COR-L47 (cell line): ENCODE data around the gene CPED1.

ENCODE experiments used
- DNase-seq: peaks from one replicate; lab custom pipeline; 2025; lab: John Stamatoyannopoulos, UW

The CPED1 gene

GRCh38 chr7:121323515-121324302 lies 335.2 kb downstream of the CPED1 start:
- no peak for DNase-seq

- DNase-seq: no peak
Measured at GRCh38 chr7:121327671-121328070, 339.2 kb downstream of the CPED1 start.

DNA sequence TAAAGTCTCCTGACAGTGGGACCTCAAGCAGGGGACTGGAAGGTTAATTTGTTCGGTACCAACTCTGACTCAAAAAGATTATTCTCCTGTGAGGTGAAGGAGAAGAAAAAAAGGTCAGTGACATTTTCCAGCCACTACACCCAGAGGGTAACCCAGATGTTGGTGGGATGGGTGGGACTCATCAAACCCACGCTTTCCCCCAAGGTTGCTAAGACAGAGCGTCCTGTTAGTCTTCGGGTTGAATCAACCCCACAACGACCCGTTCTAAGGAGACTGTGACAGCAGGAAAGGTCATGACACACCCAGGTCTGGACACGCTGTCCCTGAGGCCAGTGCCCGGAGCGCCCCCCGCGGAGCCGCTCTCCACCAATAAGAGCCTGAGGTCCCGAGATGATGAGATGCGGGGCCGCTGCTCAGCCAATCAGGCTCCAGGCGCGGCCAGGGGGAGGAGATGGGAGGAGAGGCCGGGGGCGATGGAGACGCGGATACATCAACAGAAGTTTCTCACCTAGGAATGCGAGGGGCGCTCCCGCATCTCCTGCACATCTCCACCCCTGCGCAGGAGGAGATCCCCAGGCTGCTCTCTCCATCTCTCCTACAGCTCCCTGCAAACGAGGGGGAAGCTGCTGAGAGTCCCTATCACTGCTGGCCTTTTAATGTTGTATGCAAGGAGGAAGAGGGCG lies 340.1 kb downstream of the CPED1 start, which contains the start of gene WNT16:
Gene WNT16, plus strand, starts transcription at position 493 of the 683 bp plus-strand sequence. CDS start 293 bp downstream, outside the sequence.
- no peak for DNase-seq

DNA sequence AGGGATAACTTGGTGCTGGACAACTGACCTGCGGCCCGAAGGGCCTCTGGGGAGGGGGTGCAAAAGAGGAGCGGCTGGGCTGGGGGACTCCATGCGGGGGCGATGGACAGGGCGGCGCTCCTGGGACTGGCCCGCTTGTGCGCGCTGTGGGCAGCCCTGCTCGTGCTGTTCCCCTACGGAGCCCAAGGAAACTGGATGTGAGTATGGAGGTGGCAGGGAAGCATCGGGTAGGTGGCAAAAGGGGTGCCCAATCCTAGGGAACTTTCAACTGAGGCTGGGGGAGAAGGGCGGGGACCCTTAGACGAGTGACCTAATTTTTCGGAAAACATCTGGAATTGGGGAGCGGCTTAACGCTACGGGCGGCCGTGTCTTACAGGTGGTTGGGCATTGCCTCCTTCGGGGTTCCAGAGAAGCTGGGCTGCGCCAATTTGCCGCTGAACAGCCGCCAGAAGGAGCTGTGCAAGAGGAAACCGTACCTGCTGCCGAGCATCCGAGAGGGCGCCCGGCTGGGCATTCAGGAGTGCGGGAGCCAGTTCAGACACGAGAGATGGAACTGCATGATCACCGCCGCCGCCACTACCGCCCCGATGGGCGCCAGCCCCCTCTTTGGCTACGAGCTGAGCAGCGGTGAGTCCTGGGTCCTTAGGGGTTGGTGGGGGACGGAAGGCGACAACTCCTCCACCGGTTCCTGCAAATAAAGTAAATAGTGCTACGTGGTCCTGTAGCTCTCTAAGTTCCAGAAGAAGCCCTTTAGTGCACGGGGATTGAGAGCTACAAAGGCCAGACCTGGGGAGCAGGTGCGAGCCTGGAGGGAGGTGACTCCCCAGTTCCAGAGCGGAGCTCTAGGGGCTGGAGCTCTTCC lies 340.9 kb downstream of the CPED1 start:
- DNase-seq: peak; percentile 56

GRCh38 chr7:121330053-121330833 lies 341.7 kb downstream of the CPED1 start:
- DNase-seq: peak; percentile 37

GRCh38 chr7:121331048-121331447 lies 342.5 kb downstream of the CPED1 start:
- DNase-seq: no peak

DNA sequence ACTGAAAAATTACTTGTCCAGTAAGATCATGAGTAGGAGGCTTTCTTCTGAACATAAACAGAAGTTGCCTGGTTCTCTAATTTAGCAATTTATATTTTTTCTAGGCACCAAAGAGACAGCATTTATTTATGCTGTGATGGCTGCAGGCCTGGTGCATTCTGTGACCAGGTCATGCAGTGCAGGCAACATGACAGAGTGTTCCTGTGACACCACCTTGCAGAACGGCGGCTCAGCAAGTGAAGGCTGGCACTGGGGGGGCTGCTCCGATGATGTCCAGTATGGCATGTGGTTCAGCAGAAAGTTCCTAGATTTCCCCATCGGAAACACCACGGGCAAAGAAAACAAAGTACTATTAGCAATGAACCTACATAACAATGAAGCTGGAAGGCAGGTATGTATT lies 343.1 kb downstream of the CPED1 start:
- DNase-seq: no peak

DNA sequence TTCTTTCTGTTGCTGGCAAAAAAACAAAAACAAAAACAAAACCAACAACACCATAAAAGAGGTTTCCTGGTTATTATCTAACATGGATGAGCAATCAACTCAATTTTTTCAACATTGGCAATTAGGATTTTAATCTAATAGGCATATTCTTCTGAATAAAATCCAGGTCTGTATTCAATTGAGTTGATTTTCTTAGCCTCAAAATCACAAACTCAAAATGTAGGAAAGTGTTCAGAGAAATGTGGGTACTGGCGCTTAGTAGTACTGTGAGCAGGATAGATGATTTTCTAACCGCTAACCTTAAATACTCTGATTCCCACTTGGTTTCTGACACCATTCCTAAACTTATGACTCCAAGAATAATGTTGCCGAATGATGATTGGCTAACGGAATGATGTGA lies 345.9 kb downstream of the CPED1 start:
- no peak for DNase-seq

DNA sequence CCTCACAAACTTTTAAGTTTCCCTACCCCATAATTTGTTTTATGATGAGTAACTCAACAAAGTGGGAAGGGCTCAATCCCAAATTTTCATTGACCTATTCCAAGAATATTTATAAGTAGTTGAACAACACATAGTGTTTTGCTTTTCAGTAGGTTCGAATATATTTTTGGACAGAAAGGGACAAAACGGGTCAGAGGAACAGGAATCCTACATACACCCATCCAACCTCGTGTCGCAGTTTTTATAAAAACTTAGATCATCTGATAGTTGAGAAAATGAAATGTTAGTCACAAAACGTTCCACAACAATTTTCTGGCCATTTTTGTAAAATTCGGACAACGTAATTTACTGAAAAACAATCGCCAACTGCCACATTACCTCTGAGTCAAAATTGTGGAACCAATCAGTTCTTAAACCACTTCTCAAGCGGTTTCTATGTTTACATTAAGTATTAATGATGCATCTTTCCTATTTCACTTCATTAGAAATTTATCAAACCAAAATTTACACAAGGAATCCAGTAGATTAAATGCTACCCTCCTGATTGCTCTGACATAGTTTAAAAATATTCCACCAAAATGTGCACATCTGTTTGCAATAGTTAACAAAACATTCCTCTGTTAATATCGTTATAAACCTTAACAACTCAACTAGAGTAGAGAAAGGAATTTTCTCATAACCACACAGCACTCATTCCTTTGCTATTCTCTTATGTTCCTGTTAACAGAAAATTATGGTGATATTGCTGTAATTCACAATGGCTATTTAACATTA lies 346.6 kb downstream of the CPED1 start:
- DNase-seq: no peak

DNA sequence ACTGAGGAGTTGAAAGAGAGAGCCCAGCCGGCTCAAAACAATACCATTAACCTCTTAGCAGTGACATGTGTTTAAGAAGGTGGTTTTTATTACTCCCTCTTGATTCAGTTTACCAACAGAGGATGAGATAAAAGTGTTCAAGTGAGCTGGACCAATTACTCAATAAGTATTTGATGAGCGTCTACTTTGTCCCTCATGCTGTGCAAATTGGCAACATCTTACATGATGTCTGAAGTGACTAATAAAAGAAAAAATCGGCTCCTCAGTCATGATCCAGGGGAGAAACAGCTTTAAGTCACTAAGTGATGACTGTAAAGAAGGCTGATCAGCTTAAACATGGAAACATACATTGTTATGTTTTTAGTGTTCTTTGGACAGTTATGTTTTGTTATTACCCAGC lies 348.1 kb downstream of the CPED1 start:
- DNase-seq: no peak

DNA sequence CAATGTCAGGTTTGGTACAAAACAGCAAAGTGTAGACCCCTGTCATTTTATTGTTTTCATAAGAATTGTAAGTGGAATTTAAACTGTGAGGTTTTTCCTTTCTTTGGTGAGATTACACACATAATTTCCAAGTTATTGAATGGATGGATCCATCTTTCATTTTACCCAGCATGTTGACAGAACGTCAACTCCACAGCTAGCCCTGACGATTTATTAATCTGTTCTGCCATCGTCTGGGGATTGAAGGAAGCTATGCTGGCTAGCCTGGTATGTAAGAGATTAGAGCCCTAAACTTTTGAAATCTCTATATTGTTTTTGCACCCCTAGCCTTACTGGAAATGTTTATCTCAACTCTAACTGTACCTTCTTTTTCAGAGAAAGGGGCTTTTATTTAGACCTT lies 348.9 kb downstream of the CPED1 start:
- DNase-seq: peak; percentile 48

- DNase-seq: no peak
Measured at GRCh38 chr7:121339082-121339481, 350.6 kb downstream of the CPED1 start.

GRCh38 chr7:121341933-121342332 lies 353.4 kb downstream of the CPED1 start:
- DNase-seq: no peak

DNA sequence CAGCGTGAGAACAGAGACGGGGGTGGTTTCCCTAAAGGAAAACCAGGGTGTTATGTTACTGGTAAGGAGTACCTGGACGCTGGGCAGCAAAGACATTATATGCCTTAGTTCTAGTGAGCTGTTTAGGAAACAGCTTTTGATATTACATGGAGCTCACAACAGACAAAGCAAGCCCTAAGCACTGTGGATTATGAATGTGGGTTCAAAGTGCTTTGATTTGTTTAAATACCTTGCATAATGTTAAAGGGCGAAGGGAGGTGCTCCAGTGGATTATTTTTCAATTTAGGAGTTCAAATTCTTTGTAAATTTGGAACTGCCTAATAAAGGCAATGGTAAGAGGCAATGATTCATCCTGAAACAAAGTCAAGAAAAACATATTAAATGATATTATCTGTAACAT lies 354.1 kb downstream of the CPED1 start:
- DNase-seq: no peak

- DNase-seq: no peak
Measured at GRCh38 chr7:121343302-121343701, 354.8 kb downstream of the CPED1 start.

- no peak for DNase-seq
Measured at GRCh38 chr7:121344093-121344492, 355.6 kb downstream of the CPED1 start.

DNA sequence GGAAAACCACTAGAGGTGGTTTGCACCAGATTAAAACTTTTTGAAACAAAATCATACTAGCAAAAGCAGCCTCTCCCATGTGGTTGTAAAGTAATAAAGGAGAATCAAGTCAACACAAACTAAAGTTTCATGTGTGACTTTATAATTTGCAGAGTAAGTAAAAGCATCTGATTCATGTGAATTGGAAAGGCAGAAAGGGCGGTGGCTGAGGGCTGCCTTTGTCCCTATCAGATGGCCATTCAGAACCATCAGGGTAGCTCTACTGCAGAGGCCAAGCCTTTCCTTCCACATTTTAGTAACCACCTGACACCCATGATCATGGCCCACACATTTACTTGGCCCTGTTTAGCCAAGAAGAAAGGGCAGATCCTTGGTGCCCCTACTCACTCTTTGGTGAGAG lies 356.0 kb downstream of the CPED1 start:
- no peak for DNase-seq
